Stimulated activated CD8-positive, alpha-beta memory T cell treated with anti-CD3 and anti-CD28 coated beads, Interleukin-15, amount 100 ng/mL, for 48 hours (primary cell): Measurements from ENCODE around the gene CCDC15.
"Not testable (repeated sequence)": the region's sequence is repeated elsewhere in the genome, so short reads cannot be mapped to it uniquely, and the experiment has no call there.

Source experiments
- DNase-seq, 2 donors: peaks; one replicate each; pipeline ENCODE4 v3.0.0-alpha.2; 2020; ENCODE audit warnings: low read depth in 2 of 2

CCDC15 gene

GRCh38 chr11:125082040-125082439 lies 128.0 kb downstream of the CCDC15 start:
- DNase-seq: no peak

- no peak for DNase-seq
Observed at GRCh38 chr11:125082611-125083311, 128.8 kb downstream of the CCDC15 start.

- no peak for DNase-seq
Observed at GRCh38 chr11:125083312-125084056, 129.5 kb downstream of the CCDC15 start.

- no peak for DNase-seq
Observed at GRCh38 chr11:125084057-125084416, 130.0 kb downstream of the CCDC15 start.

- no peak for DNase-seq
Observed at GRCh38 chr11:125084761-125085231, 130.8 kb downstream of the CCDC15 start.

GRCh38 chr11:125085301-125086081 lies 131.5 kb downstream of the CCDC15 start:
- DNase-seq: no peak

- DNase-seq: no peak
Observed at GRCh38 chr11:125086633-125087296, 132.8 kb downstream of the CCDC15 start.

- no peak for DNase-seq
Observed at GRCh38 chr11:125088123-125088522, 134.1 kb downstream of the CCDC15 start.

GRCh38 chr11:125088576-125089455 lies 134.8 kb downstream of the CCDC15 start:
- DNase-seq: no peak

- not testable (repeated sequence) for DNase-seq
Observed at GRCh38 chr11:125089481-125089880, 135.5 kb downstream of the CCDC15 start.

GRCh38 chr11:125090151-125090550 lies 136.1 kb downstream of the CCDC15 start:
- not testable (repeated sequence) for DNase-seq

- no peak for DNase-seq
Observed at GRCh38 chr11:125090816-125091215, 136.8 kb downstream of the CCDC15 start.
